ENCODE measurements around the gene HIGD2A.
A peak's percentile ranks its signal among the peaks of the same experiment; 100 is the strongest.

Gene HIGD2A

DNA sequence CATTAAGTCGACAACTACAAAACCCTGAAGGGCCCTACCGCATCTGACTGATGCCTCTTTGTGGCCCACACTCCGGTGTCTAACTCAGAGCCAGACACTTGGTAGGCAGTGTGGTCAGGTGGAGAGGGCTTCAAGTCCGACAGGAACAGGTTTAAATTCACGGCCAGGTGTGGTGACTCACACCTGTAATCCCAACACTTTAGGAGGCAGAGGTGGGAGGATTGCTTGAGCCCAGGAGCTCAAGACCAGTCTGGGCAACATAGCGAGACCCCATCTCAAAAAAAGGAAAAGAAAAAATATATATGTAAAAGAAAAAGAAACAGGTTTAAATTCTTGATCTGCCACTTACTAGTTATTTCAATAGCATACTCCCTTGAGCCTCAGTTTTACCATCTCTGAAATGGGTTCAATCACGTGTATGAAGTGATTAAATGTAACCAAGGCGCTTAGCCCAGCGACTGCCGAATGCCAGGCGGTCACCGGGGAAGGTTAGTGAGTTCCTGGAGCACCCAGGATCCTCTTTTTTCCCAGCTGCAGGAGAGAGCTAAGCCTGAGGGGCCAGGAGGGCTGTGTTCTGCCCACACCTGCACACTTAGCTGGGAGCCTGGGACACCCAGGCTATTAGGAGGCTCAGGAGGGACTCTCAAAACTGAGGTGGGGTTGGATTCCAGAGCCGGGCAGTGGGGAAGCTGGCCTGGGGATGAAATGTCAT lies 26.8 kb downstream of the HIGD2A start:
- peak; percentile 49 for DNase-seq (ENCODE audit: low spot score)
- TF ChIP-seq, protein P1, sequence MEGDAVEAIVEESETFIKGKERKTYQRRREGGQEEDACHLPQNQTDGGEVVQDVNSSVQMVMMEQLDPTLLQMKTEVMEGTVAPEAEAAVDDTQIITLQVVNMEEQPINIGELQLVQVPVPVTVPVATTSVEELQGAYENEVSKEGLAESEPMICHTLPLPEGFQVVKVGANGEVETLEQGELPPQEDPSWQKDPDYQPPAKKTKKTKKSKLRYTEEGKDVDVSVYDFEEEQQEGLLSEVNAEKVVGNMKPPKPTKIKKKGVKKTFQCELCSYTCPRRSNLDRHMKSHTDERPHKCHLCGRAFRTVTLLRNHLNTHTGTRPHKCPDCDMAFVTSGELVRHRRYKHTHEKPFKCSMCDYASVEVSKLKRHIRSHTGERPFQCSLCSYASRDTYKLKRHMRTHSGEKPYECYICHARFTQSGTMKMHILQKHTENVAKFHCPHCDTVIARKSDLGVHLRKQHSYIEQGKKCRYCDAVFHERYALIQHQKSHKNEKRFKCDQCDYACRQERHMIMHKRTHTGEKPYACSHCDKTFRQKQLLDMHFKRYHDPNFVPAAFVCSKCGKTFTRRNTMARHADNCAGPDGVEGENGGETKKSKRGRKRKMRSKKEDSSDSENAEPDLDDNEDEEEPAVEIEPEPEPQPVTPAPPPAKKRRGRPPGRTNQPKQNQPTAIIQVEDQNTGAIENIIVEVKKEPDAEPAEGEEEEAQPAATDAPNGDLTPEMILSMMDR (IDR thresholded peaks at IDR 0.05; ENCODE audit: borderline replicate concordance, control extremely low read depth, extremely low read depth, insufficient read depth, missing control alignments) = no peak
- in situ Hi-C loops (cut with MboI; ENCODE audit: low sequenced_read_pairs, unreplicated experiment) = loop anchor here (25.0 kb wide), 1 partner anchor 172 kb away; no protein-coding TSS in a partner anchor

DNA sequence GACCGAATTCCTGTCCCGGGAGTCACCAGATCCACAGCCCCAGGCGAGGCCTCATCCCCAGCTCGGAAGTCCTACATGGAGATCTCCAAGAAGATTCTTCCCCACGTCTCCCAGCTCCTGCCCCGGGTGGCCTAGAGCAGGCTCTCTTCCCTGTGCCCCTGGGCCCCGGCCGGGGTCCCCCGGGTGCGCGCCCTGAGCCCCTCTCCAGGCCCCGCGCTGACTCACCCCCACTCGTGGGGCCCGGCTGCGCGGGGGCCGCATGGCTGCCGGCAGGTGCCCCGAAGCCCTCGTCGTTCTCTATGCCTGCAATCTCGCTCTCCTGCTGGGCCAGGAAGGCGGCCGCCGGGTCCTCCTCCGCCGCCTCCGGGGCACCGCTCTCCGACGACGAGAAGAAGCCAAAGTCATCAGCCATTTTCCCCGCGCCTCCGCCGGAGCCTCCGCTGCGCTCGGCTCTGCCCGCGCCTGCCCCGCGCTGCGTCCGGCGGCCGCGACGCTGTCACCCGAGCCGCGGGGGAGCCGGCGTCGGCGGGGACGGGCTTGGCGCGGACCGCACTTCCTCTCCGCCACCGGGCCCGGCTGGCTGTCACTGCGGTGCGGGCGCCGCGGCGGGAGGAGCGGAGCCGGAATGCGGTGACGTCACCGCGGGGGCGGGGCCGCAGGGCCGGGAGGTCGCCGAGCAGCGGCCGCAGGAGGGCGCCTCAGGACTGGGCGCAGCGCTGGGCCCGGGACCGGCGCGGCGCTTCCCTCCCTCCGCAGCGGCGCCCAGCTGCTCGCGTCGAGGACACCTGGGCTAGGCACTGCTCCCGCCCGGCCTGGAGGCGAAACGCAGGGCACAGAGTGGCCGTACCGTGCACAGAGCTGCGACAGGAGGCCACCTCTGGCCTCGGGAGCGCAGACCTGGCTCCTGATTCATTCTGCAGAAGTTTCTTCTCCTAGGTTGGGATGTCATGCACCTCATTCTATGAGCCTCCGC lies 27.7 kb downstream of the HIGD2A start, which contains the start of gene CLTB:
CLTB (minus strand) TSS at position 588 of the 973 bp plus-strand sequence; CDS start at position 412, 176 bp downstream.
- TF ChIP-seq, protein P1 (IDR thresholded peaks at IDR 0.05; ENCODE audit: borderline replicate concordance, control extremely low read depth, extremely low read depth, insufficient read depth, missing control alignments) = peak; percentile 97
- in situ Hi-C loops (cut with MboI; ENCODE audit: low sequenced_read_pairs, unreplicated experiment) = loop anchor here (25.0 kb wide), 1 partner anchor 171 kb away; no protein-coding TSS in a partner anchor
- DNase-seq (ENCODE audit: low spot score) = peak; percentile 96

DNA sequence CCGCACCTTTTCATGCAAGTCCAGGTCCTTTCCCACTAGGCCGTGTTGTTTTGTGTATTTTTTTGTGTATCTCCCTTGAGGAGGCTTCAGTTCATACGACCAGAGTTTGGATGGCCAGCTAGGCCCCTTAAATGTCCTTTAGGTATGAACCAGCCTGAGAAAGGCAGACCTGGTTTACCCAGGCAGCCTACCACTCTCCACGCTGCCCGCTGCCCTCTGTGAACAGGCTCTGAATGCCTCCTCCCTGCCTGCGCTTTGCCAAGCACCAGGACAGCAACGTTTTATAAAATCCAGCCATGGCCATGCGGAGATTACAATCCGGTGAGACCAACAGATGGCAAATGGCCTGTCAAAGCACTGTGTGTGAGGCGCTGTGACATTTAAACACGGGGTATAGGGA lies 28.4 kb downstream of the HIGD2A start:
- DNase-seq (ENCODE audit: low spot score) = no peak
- in situ Hi-C loops (cut with MboI; ENCODE audit: low sequenced_read_pairs, unreplicated experiment) = loop anchor here (25.0 kb wide), 1 partner anchor 170 kb away; no protein-coding TSS in a partner anchor
- TF ChIP-seq, protein P1 (IDR thresholded peaks at IDR 0.05; ENCODE audit: borderline replicate concordance, control extremely low read depth, extremely low read depth, insufficient read depth, missing control alignments) = no peak

DNA sequence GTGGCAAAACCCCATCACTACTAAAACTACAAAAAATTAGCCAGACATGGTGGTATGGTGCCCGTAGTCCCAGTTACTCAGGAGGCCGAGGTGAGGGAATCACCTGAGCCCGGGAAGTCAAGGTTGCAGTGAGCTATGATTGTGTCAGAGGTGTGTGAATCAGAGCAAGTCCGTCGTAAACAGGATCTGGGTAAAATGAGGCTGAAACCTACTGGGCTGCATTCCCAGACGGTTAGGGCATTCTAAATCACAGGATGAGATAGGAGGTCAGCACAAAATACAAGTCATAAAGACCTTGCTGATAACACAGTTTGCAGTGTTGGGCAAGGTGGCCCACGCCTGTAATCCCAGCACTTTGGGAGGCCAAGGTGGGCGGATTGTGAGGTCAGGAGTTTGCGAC lies 29.7 kb downstream of the HIGD2A start:
- no peak for DNase-seq (ENCODE audit: low spot score)
- in situ Hi-C loops (cut with MboI; ENCODE audit: low sequenced_read_pairs, unreplicated experiment) = loop anchor here (25.0 kb wide), 1 partner anchor 169 kb away; no protein-coding TSS in a partner anchor
- TF ChIP-seq, protein P1 (IDR thresholded peaks at IDR 0.05; ENCODE audit: borderline replicate concordance, control extremely low read depth, extremely low read depth, insufficient read depth, missing control alignments) = no peak

DNA sequence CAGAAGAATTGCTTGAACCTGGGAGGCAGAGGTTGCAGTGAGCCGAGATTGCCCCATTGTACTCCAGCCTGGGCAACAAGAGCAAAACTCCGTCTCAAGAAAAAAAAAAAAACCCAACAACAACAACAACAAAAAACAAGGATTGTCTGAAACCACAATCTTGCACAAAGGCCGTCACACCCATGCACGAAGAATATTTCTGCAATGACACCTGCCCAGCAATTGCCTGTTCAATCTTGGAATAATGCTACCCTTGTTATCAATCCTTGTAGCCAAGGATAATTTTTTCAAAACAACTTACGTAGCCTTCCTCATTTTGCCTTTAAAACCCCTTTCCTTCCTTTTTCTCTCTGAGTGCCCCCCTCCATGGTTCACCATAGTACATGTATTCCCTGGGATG lies 31.5 kb downstream of the HIGD2A start:
- in situ Hi-C loops (cut with MboI; ENCODE audit: low sequenced_read_pairs, unreplicated experiment) = loop anchor here (25.0 kb wide), 1 partner anchor 167 kb away; no protein-coding TSS in a partner anchor
- no peak for DNase-seq (ENCODE audit: low spot score)
- TF ChIP-seq, protein P1 (IDR thresholded peaks at IDR 0.05; ENCODE audit: borderline replicate concordance, control extremely low read depth, extremely low read depth, insufficient read depth, missing control alignments) = no peak

DNA sequence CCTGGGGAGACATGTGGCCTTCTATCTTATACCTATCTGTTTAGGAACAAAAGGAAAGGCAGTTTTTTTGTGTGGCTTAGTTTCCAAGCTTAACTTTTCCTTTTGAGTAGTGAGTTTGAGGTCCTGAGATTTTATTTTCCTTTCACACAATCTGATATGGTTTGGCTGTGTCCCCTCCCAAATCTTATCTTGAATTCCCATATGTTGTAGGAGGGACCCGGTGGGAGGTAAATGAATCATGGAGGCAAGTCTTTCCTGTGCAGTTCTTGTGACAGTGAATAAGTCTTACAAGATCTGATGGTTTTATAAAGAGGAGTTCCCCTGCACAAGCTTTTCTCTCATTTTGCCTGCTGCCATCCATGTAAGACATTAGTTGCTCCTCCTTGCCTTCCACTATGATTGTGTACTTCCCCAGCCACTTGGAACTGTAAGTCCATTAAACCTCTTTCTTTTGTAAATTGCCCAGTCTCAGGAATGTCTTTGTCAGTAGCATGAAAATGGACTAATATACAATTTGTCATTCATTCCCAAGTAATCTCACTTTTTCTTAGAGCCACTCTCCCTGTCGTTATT lies 32.5 kb downstream of the HIGD2A start:
- TF ChIP-seq, protein P1 (IDR thresholded peaks at IDR 0.05; ENCODE audit: borderline replicate concordance, control extremely low read depth, extremely low read depth, insufficient read depth, missing control alignments) = no peak
- DNase-seq (ENCODE audit: low spot score) = no peak
- in situ Hi-C loops (cut with MboI; ENCODE audit: low sequenced_read_pairs, unreplicated experiment) = loop anchor here (25.0 kb wide), 1 partner anchor 166 kb away; no protein-coding TSS in a partner anchor

Data from GM13976 (cell line).